Heart right ventricle (tissue), 16 donors: ENCODE data around the gene MMP25. TPM values are rescaled to one million over a fixed set of nuclear protein-coding genes. Genes with fewer than 3 reads are reported as not detected.

Experiments
- ATAC-seq, 8 donors: fragments of 200-7000 bp; cut with Tn5 transposase; one replicate each; pipeline ENCODE4 v1.9.1; 2020; ENCODE audit warnings: mild to moderate bottlenecking in 8 of 8, moderate library complexity in 8 of 8, moderate number of reproducible peaks in 1 of 8
- DNase-seq, 2 donors: peaks; one replicate each; pipeline ENCODE4 v3.0.0-alpha.2; 2020
- H3K27ac ChIP-seq, 10 donors: fragments of 200-600 bp; sonication (generic) in 2 of 10; one replicate each; pipeline versions ENCODE4 v1.5.0 to v1.8.0; 2020 to 2022; ENCODE audit warnings: mild to moderate bottlenecking in 3 of 10
- H3K27me3 ChIP-seq, 7 donors: fragments of 200-600 bp; one replicate each; pipeline ENCODE4 v1.8.0; 2021 to 2022; ENCODE audit warnings: mild to moderate bottlenecking in 2 of 7
- H3K36me3 ChIP-seq, 9 donors: fragments of 200-600 bp; sonication (generic) in 1 of 9; one replicate each; pipeline versions ENCODE4 v1.5.0 to v1.8.0; 2020 to 2022; ENCODE audit warnings: mild to moderate bottlenecking in 2 of 9
- H3K4me1 ChIP-seq, 9 donors: fragments of 200-600 bp; sonication (generic) in 1 of 9; one replicate each; pipeline versions ENCODE4 v1.5.0 to v1.8.0; 2020 to 2022; ENCODE audit warnings: mild to moderate bottlenecking in 4 of 9
- H3K4me3 ChIP-seq, 10 donors: fragments of 200-600 bp; sonication (generic) in 2 of 10; one replicate each; pipeline versions ENCODE4 v1.5.0 to v1.8.0; 2020 to 2022; ENCODE audit warnings: mild to moderate bottlenecking in 7 of 10, moderate library complexity in 2 of 10
- H3K9me3 ChIP-seq, 11 donors: fragments of 200-600 bp in 10 of 11; sonication (generic) in 2 of 11; one replicate each; pipeline versions ENCODE4 v1.5.0 to v1.8.0; 2013 to 2022; ENCODE audit warnings: mild to moderate bottlenecking in 2 of 11, control low read depth in 1 of 11, moderate library complexity in 1 of 11
- CTCF ChIP-seq, 9 donors: fragments of 200-600 bp; sonication (generic) in 2 of 9; IDR thresholded peaks; one replicate each; pipeline versions ENCODE4 v1.5.0 to v1.8.0; 2021 to 2022; ENCODE audit warnings: antibody characterized with exemption in 9 of 9, mild to moderate bottlenecking in 5 of 9, moderate library complexity in 1 of 9
- WGBS, 2 donors: extraction: QIAGEN DNeasy Blood & Tissue Kit; methylation state at CpG; one replicate each; pipeline ENCODE4 v1.1.7; 2013; ENCODE audit warnings: inconsistent platforms in 1 of 2; 5-methylcytosine and 5-hydroxymethylcytosine counted together
- intact Hi-C, 10 donors: fragments of 100-400 bp; cut with DNase I; formaldehyde crosslinking; loops; one replicate each; pipeline versions ENCODE4 v1.11.1 to v1.14.2; 2022
- polyA plus RNA-seq, 2 donors: library from polyadenylated mRNA; stranded (reverse); fragments of 200-250 nt; gene quantifications; one replicate each; pipeline ENCODE4 v1.2.3, GENCODE V29; 2013
- total RNA-seq, 10 donors: library from RNA; stranded (reverse); fragmentation: NEBNext Ultra II Directional in 3 of 10; extraction: Animal tissue kit (Norgen Biotek cat#: 25700) in 3 of 10; gene quantifications; one replicate each; pipeline versions ENCODE4 v1.2.1 to v1.2.4, GENCODE V29; 2021 to 2023
- donor health status: Arrhythmogenic right ventricular cardiomyopathy.
- donor health status: ischemic (EF 13 %, LVEDD 7.1; RV severe dilation, severe dysfunction).
- donor health status: healthy with polysubstance abuse.
- donor health status: DM: no; HTN: yes; CAD: no.
- donor health status: DM: no; HTN: no; CAD: no.
- donor health status: ischemic (EF 25% LVEDD 6.9; RV normal size, moderate dysfunction).
- donor health status: ischemic (EF 25% LVEDD 5.7; RV mildly dilated, moderate dysfunction).
- donor health status: healthy.
- donor health status: DM: yes; HTN: yes; CAD: no.
- donor health status: Ischemic cardiomyopathy.
- donor health status: ischemic (EF 35%, LVEDD 5.7; RV mildly dilated, moderate dysfunction).
- donor health status: nonischemic (EF 11% LVEDD 7.7; RV severe dilation, severe dysfunction).
- donor health status: DM: yes; HTN: yes; CAD: no.
- donor health status: PGD.
- donor health status: ischemic (EF 29% LVEDD 5.4; RV normal size, mild dysfunction).
- donor health status: nonischemic (EF 23%, LVEDD 6.1; RV moderate dilation, normal function).

MMP25 gene
- total and polyA plus RNA-seq, 12 donors = 0.26 to 3.9 (median 0.97) TPM

GRCh38 chr16:3101841-3102470 is 55.6 kb downstream of the MMP25 start:
- Histone ChIP-seq H3K27me3 (peaks cover 0 to 4% (median 0%) of the 10 kb centered on the region in 7 donors), H3K36me3 (no peaks in the 10 kb centered on the region), H3K27ac (peak overlapping the region; percentile 63 to 90 (median 84)), H3K4me3 (peak overlapping the region in 6 of 10 donors; percentile 1 to 32 (median 13)), H3K9me3 (no peaks in the 10 kb centered on the region), H3K4me1 (peaks cover 7 to 64% (median 47%) of the 10 kb centered on the region in 9 donors)
- intact Hi-C loops = loop anchor here in 2 of 10 donors (5.0 to 10.0 kb wide), 3 partner anchors 35 to 63 kb away; partner anchors contain the start of gene IL32 (in 1 of the 2)
- whole genome bisulfite sequencing, 2 donors = 39 to 44% methylated on average over 27 of the region's 27 CpGs
- TF ChIP-seq CTCF (IDR thresholded peaks at IDR 0.05) = no peak
- peak in 7 of 8 donors; percentile 3 to 75 (median 61) for ATAC-seq
- peak in 1 of 2 donors; percentile 77 for DNase-seq

- peak; percentile 91 to 97 (median 94) for ATAC-seq
- H3K36me3 ChIP-seq = no peaks in the 10 kb centered on the region
- no peaks in the 10 kb centered on the region for H3K27me3 ChIP-seq
- peak overlapping the region; percentile 63 to 97 (median 86) for H3K27ac ChIP-seq
- H3K4me3 ChIP-seq = peak overlapping the region; percentile 40 to 79 (median 66)
- peaks cover 6 to 38% (median 32%) of the 10 kb centered on the region in 9 donors for H3K4me1 ChIP-seq
- TF ChIP-seq CTCF (IDR thresholded peaks at IDR 0.05) = peak in 1 of 9 donors; percentile 6
- no peaks in the 10 kb centered on the region for H3K9me3 ChIP-seq
- peak; percentile 89 to 90 for DNase-seq
- 1% methylated on average over 69 to 74 of the region's 74 CpGs for WGBS, 2 donors
- intact Hi-C loops = loop anchor here in 3 of 10 donors (2.0 to 10.0 kb wide), 3 partner anchors 18 to 58 kb away; no protein-coding TSS in a partner anchor
These were observed 60.0 kb downstream of the MMP25 start for GRCh38 chr16:3106205-3106928.

Other genes with a start within 250 kb of the MMP25 start
- not detected for gene PRSS41, start 248.1 kb upstream of the MMP25 start, total RNA-seq
- gene PRSS41, start 248.1 kb upstream of the MMP25 start, polyA plus RNA-seq = not detected
- under 1 TPM in 1 of 10 donors, not detected in 9; 0.20 TPM for gene PRSS21, start 229.3 kb upstream of the MMP25 start, total RNA-seq
- not detected for gene PRSS21, start 229.3 kb upstream of the MMP25 start, polyA plus RNA-seq
- under 1 TPM in 2 of 10 donors, not detected in 8; 0.44 to 0.88 TPM for gene ZG16B, start 216.3 kb upstream of the MMP25 start, total RNA-seq
- under 1 TPM in 1 of 2 donors, not detected in 1; 0.07 TPM for gene ZG16B, start 216.3 kb upstream of the MMP25 start, polyA plus RNA-seq
- gene PRSS22, start 188.4 kb upstream of the MMP25 start, total RNA-seq = under 1 TPM in 1 of 10 donors, not detected in 9; 0.21 TPM
- not detected for gene PRSS22, start 188.4 kb upstream of the MMP25 start, polyA plus RNA-seq
- 10 to 100 TPM; 18.1 to 28.9 (median 21.9) TPM for gene FLYWCH2, start 163.3 kb upstream of the MMP25 start, total RNA-seq
- gene FLYWCH2, start 163.3 kb upstream of the MMP25 start, polyA plus RNA-seq = 10 to 100 TPM; 36.8 to 65.7 TPM
- 10 to 100 TPM; 27.1 to 42.3 (median 32.8) TPM for gene FLYWCH1, start 134.6 kb upstream of the MMP25 start, total RNA-seq
- 10 to 100 TPM; 22.1 to 41.0 TPM for gene FLYWCH1, start 134.6 kb upstream of the MMP25 start, polyA plus RNA-seq
- gene KREMEN2, start 82.3 kb upstream of the MMP25 start, total RNA-seq = not detected
- not detected for gene KREMEN2, start 82.3 kb upstream of the MMP25 start, polyA plus RNA-seq
- gene PAQR4, start 77.2 kb upstream of the MMP25 start, total RNA-seq = 10 to 100 TPM in 1 of 10 donors, 1 to 10 TPM in 9; 3.7 to 13.8 (median 6.5) TPM
- gene PAQR4, start 77.2 kb upstream of the MMP25 start, polyA plus RNA-seq = 10 to 100 TPM in 1 of 2 donors, 1 to 10 TPM in 1; 8.2 to 17.9 TPM
- 1 to 10 TPM in 2 of 10 donors, under 1 TPM in 7, not detected in 1; 0.34 to 4.2 (median 0.66) TPM for gene PKMYT1, start 66.1 kb upstream of the MMP25 start, total RNA-seq
- gene PKMYT1, start 66.1 kb upstream of the MMP25 start, polyA plus RNA-seq = 1 to 10 TPM; 1.4 to 3.7 TPM
- gene CLDN9, start 33.6 kb upstream of the MMP25 start, total RNA-seq = 1 to 10 TPM in 3 of 10 donors, under 1 TPM in 7; 0.19 to 1.5 (median 0.79) TPM
- 1 to 10 TPM; 1.0 to 3.2 TPM for gene CLDN9, start 33.6 kb upstream of the MMP25 start, polyA plus RNA-seq
- gene CLDN6, start 28.4 kb upstream of the MMP25 start, total RNA-seq = under 1 TPM in 1 of 10 donors, not detected in 9; 0.28 TPM
- under 1 TPM in 1 of 2 donors, not detected in 1; 0.03 TPM for gene CLDN6, start 28.4 kb upstream of the MMP25 start, polyA plus RNA-seq
- gene TNFRSF12A, start 26.2 kb upstream of the MMP25 start, total RNA-seq = 100 to 1,000 TPM in 4 of 10 donors, 10 to 100 TPM in 6; 28.0 to 319 (median 92.3) TPM
- 100 to 1,000 TPM; 215 to 740 TPM for gene TNFRSF12A, start 26.2 kb upstream of the MMP25 start, polyA plus RNA-seq
- 10 to 100 TPM; 41.8 to 62.8 (median 55.8) TPM for gene HCFC1R1, start 22.6 kb upstream of the MMP25 start, total RNA-seq
- 100 to 1,000 TPM in 1 of 2 donors, 10 to 100 TPM in 1; 71.8 to 370 TPM for gene HCFC1R1, start 22.6 kb upstream of the MMP25 start, polyA plus RNA-seq
- 10 to 100 TPM in 7 of 10 donors, 1 to 10 TPM in 3; 7.0 to 12.5 (median 10.4) TPM for gene THOC6, start 22.5 kb upstream of the MMP25 start, total RNA-seq
- gene THOC6, start 22.5 kb upstream of the MMP25 start, polyA plus RNA-seq = 10 to 100 TPM; 22.5 to 40.3 TPM
- gene BICDL2, start 9.6 kb upstream of the MMP25 start, total RNA-seq = not detected
- under 1 TPM in 1 of 2 donors, not detected in 1; 0.04 TPM for gene BICDL2, start 9.6 kb upstream of the MMP25 start, polyA plus RNA-seq
- 100 to 1,000 TPM in 1 of 10 donors, 10 to 100 TPM in 9; 23.4 to 204 (median 45.4) TPM for gene IL32, start 19.1 kb downstream of the MMP25 start, total RNA-seq
- 100 to 1,000 TPM in 1 of 2 donors, 10 to 100 TPM in 1; 80.6 to 116 TPM for gene IL32, start 19.1 kb downstream of the MMP25 start, polyA plus RNA-seq
- gene ZSCAN10, start 52.7 kb downstream of the MMP25 start, total RNA-seq = not detected
- gene ZSCAN10, start 52.7 kb downstream of the MMP25 start, polyA plus RNA-seq = under 1 TPM; 0.01 to 0.07 TPM
- gene ZNF205, start 66.0 kb downstream of the MMP25 start, total RNA-seq = 1 to 10 TPM; 5.8 to 9.0 (median 7.6) TPM
- 10 to 100 TPM; 13.8 to 26.9 TPM for gene ZNF205, start 66.0 kb downstream of the MMP25 start, polyA plus RNA-seq
- gene ZNF213, start 88.5 kb downstream of the MMP25 start, total RNA-seq = 1 to 10 TPM; 5.9 to 9.2 (median 7.7) TPM
- 10 to 100 TPM in 1 of 2 donors, 1 to 10 TPM in 1; 6.9 to 10.1 TPM for gene ZNF213, start 88.5 kb downstream of the MMP25 start, polyA plus RNA-seq
- gene OR1F1, start 141.6 kb downstream of the MMP25 start, total RNA-seq = not detected
- gene OR1F1, start 141.6 kb downstream of the MMP25 start, polyA plus RNA-seq = not detected
- 1 to 10 TPM; 4.6 to 8.9 (median 6.1) TPM for gene ZNF200, start 188.6 kb downstream of the MMP25 start, total RNA-seq
- 1 to 10 TPM; 2.9 to 5.4 TPM for gene ZNF200, start 188.6 kb downstream of the MMP25 start, polyA plus RNA-seq
- gene MEFV, start 210.1 kb downstream of the MMP25 start, total RNA-seq = 1 to 10 TPM in 2 of 10 donors, under 1 TPM in 8; 0.11 to 3.1 (median 0.53) TPM
- under 1 TPM; 0.19 to 0.37 TPM for gene MEFV, start 210.1 kb downstream of the MMP25 start, polyA plus RNA-seq
- 10 to 100 TPM in 3 of 10 donors, 1 to 10 TPM in 7; 7.2 to 13.2 (median 9.2) TPM for gene ZNF263, start 236.9 kb downstream of the MMP25 start, total RNA-seq
- 10 to 100 TPM in 1 of 2 donors, 1 to 10 TPM in 1; 8.9 to 10.8 TPM for gene ZNF263, start 236.9 kb downstream of the MMP25 start, polyA plus RNA-seq